BLaER1 treated with 17β-estradiol and CSF1 and Interleukin-3, amounts not matched to agents 10 nM and 100 nM (cell line): ENCODE data around the gene SFMBT2.
"Not testable (repeated sequence)": the region's sequence is repeated elsewhere in the genome, so short reads cannot be mapped to it uniquely, and the experiment has no call there.

Source experiments
- H3K27ac ChIP-seq, 11 experiments: shearing (Covaris generic); formaldehyde crosslinking; 2 replicates each; pipeline ENCODE4 v1.8.1; 2022
- H3K27me3 ChIP-seq, 11 experiments: shearing (Covaris generic); formaldehyde crosslinking; 2 replicates each; pipeline ENCODE4 v1.8.1; 2022
- H3K36me3 ChIP-seq, 11 experiments: shearing (Covaris generic); formaldehyde crosslinking; 2 replicates each; pipeline ENCODE4 v1.8.1; 2022
- H3K4me1 ChIP-seq, 10 experiments: shearing (Covaris generic); formaldehyde crosslinking; 2 replicates each; pipeline ENCODE4 v1.8.1; 2022
- H3K4me2 ChIP-seq, 11 experiments: shearing (Covaris generic); formaldehyde crosslinking; 2 replicates each; pipeline ENCODE4 v1.8.1; 2022
- H3K4me3 ChIP-seq, 10 experiments: shearing (Covaris generic); formaldehyde crosslinking; 2 replicates each; pipeline ENCODE4 v1.8.1; 2022
- H3K9ac ChIP-seq, 11 experiments: shearing (Covaris generic); formaldehyde crosslinking; 2 replicates each; pipeline ENCODE4 v1.8.1; 2022
- H3K9me3 ChIP-seq, 11 experiments: shearing (Covaris generic); formaldehyde crosslinking; replicated peaks in 1 of 11; 2 replicates each; pipeline ENCODE4 v1.8.1; 2022
- H4K20me1 ChIP-seq, 11 experiments: shearing (Covaris generic); formaldehyde crosslinking; 2 replicates each; pipeline ENCODE4 v1.8.1; 2022
- Cebpa-rat ChIP-seq, 11 experiments: shearing (Covaris generic); IDR thresholded peaks; 2 replicates each; pipeline ENCODE4 v1.8.1; 2022

SFMBT2 gene

GRCh38 chr10:7231509-7232414 lies 179.1 kb downstream of the SFMBT2 start:
- Histone ChIP-seq H3K9ac (no peak overlapping the region), H3K4me2 (no peak overlapping the region), H3K36me3 (peaks cover 22 to 100% (median 88%) of the 10 kb centered on the region in 11 experiments), H3K27me3 (no peaks in the 10 kb centered on the region), H3K27ac (no peak overlapping the region), H3K4me3 (no peak overlapping the region), H3K4me1 (0 out of 20 replicates have a peak, but pooled peaks cover 0 to 7% (median 0%) of the 10 kb centered on the region in 10 experiments), H3K9me3 (peaks cover 0 to 17% (median 11%) of the 10 kb centered on the region in 11 experiments; a peak in 16 of 22 replicates), H4K20me1 (no peaks in the 10 kb centered on the region)
- no peak for TF ChIP-seq Cebpa-rat (IDR thresholded peaks at IDR 0.05)

- no peak overlapping the region for H3K9ac ChIP-seq
- H4K20me1 ChIP-seq, result no peaks in the 10 kb centered on the region
- H3K4me1 ChIP-seq, result 0 out of 20 replicates have a peak, but pooled peaks cover 0 to 7% (median 0%) of the 10 kb centered on the region in 10 experiments
- H3K36me3 ChIP-seq, result peaks cover 30 to 100% (median 95%) of the 10 kb centered on the region in 11 experiments
- no peaks in the 10 kb centered on the region for H3K27me3 ChIP-seq
- H3K4me3 ChIP-seq, result no peak overlapping the region
- H3K27ac ChIP-seq, result peak overlapping the region in 1 of 11 experiments; percentile 1; a peak in 1 of 22 replicates
- H3K4me2 ChIP-seq, result no peak overlapping the region
- no peak for TF ChIP-seq Cebpa-rat (IDR thresholded peaks at IDR 0.05)
- H3K9me3 ChIP-seq, result peaks cover 4 to 25% (median 19%) of the 10 kb centered on the region in 11 experiments; a peak in 20 of 22 replicates
These were observed 179.9 kb downstream of the SFMBT2 start for GRCh38 chr10:7230951-7231350.

GRCh38 chr10:7230036-7230435 lies 180.8 kb downstream of the SFMBT2 start:
- Histone ChIP-seq H3K27ac (0 out of 22 replicates have a peak overlapping the region, but pooled peaks of 1 of the 11 experiments have one; percentile 4), H3K4me3 (no peak overlapping the region), H3K9ac (no peak overlapping the region), H3K36me3 (peaks cover 39 to 100% (median 98%) of the 10 kb centered on the region in 11 experiments), H4K20me1 (no peaks in the 10 kb centered on the region), H3K27me3 (no peaks in the 10 kb centered on the region), H3K4me1 (0 out of 20 replicates have a peak, but pooled peaks cover 0 to 7% (median 0%) of the 10 kb centered on the region in 10 experiments), H3K4me2 (no peak overlapping the region), H3K9me3 (peaks cover 13 to 34% (median 28%) of the 10 kb centered on the region in 11 experiments)
- TF ChIP-seq Cebpa-rat (IDR thresholded peaks at IDR 0.05), result no peak

GRCh38 chr10:7225133-7225532 lies 185.7 kb downstream of the SFMBT2 start:
- Histone ChIP-seq H3K27ac (no peak overlapping the region), H3K9ac (no peak overlapping the region), H3K4me1 (no peaks in the 10 kb centered on the region), H3K4me2 (no peak overlapping the region), H3K4me3 (no peak overlapping the region), H3K36me3 (peaks cover 64 to 100% (median 98%) of the 10 kb centered on the region in 11 experiments), H3K9me3 (peaks cover 35 to 56% (median 51%) of the 10 kb centered on the region in 11 experiments), H3K27me3 (no peaks in the 10 kb centered on the region), H4K20me1 (no peaks in the 10 kb centered on the region)
- TF ChIP-seq Cebpa-rat (IDR thresholded peaks at IDR 0.05), result no peak

- Histone ChIP-seq H3K9ac (no peak overlapping the region), H3K27me3 (no peaks in the 10 kb centered on the region), H4K20me1 (no peaks in the 10 kb centered on the region), H3K36me3 (peaks cover 47 to 100% (median 97%) of the 10 kb centered on the region in 11 experiments), H3K4me1 (no peaks in the 10 kb centered on the region), H3K4me2 (no peak overlapping the region), H3K4me3 (no peak overlapping the region), H3K27ac (no peak overlapping the region), H3K9me3 (peaks cover 10 to 16% (median 12%) of the 10 kb centered on the region in 11 experiments)
- TF ChIP-seq Cebpa-rat (IDR thresholded peaks at IDR 0.05), result no peak
These were observed 191.9 kb downstream of the SFMBT2 start for GRCh38 chr10:7218968-7219367.

- H3K36me3 ChIP-seq, result peaks cover 32 to 100% (median 96%) of the 10 kb centered on the region in 11 experiments; a peak in 21 of 22 replicates
- H3K27ac ChIP-seq, H3K9me3 ChIP-seq: not testable (repeated sequence)
These were observed 198.1 kb downstream of the SFMBT2 start for GRCh38 chr10:7212696-7213095.

GRCh38 chr10:7211857-7212577 lies 198.8 kb downstream of the SFMBT2 start:
- no peak overlapping the region for H3K27ac ChIP-seq

More at GRCh38 chr10:7212696-7213095, 198.1 kb downstream of the SFMBT2 start:
- not testable (repeated sequence) for H3K4me2 ChIP-seq, H3K4me1 ChIP-seq, H3K27me3 ChIP-seq, H4K20me1 ChIP-seq, H3K9ac ChIP-seq, H3K4me3 ChIP-seq

GRCh38 chr10:7210516-7210915 lies 200.3 kb downstream of the SFMBT2 start:
- Histone ChIP-seq H3K4me3 (no peak overlapping the region), H3K9me3 (no peaks in the 10 kb centered on the region), H3K4me1 (peaks cover 0 to 21% (median 11%) of the 10 kb centered on the region in 10 experiments; a peak in 12 of 20 replicates), H4K20me1 (no peaks in the 10 kb centered on the region; a peak in 3 of 22 replicates), H3K36me3 (peaks cover 25 to 98% (median 95%) of the 10 kb centered on the region in 11 experiments; a peak in 21 of 22 replicates), H3K27me3 (no peaks in the 10 kb centered on the region), H3K4me2 (no peak overlapping the region), H3K9ac (no peak overlapping the region), H3K27ac (no peak overlapping the region)
- TF ChIP-seq Cebpa-rat (IDR thresholded peaks at IDR 0.05), result no peak

More at GRCh38 chr10:7211857-7212577, 198.8 kb downstream of the SFMBT2 start:
- Histone ChIP-seq H3K4me1 (peaks cover 0 to 11% (median 1%) of the 10 kb centered on the region in 10 experiments; a peak in 11 of 20 replicates), H4K20me1 (no peaks in the 10 kb centered on the region; a peak in 3 of 22 replicates), H3K9me3 (peaks cover 0 to 4% (median 0%) of the 10 kb centered on the region in 11 experiments; a peak in 1 of 22 replicates), H3K36me3 (peaks cover 32 to 98% (median 95%) of the 10 kb centered on the region in 11 experiments; a peak in 21 of 22 replicates), H3K4me3 (no peak overlapping the region), H3K27me3 (no peaks in the 10 kb centered on the region), H3K4me2 (no peak overlapping the region), H3K9ac (no peak overlapping the region)
- no peak for TF ChIP-seq Cebpa-rat (IDR thresholded peaks at IDR 0.05)
